KOPT-K1 (cell line): Measurements from ENCODE around the gene CACNA1B.
"Not testable (repeated sequence)": the region's sequence is repeated elsewhere in the genome, so short reads cannot be mapped to it uniquely, and the experiment has no call there.

Source experiments
- H3K27ac ChIP-seq: fragments of 200-600 bp; sonication (generic); 2 replicates; pipeline ENCODE4 v1.5.1; 2016; ENCODE audit warnings: antibody characterized with exemption, mild to moderate bottlenecking, low read depth, low read length; ENCODE audit not compliant: poor library complexity, severe bottlenecking
- H3K36me3 ChIP-seq: fragments of 200-600 bp; sonication (generic); 2 replicates; pipeline ENCODE4 v1.5.1; 2017; ENCODE audit warnings: antibody characterized with exemption, mild to moderate bottlenecking, low read length, moderate library complexity; ENCODE audit not compliant: insufficient read depth
- H3K9me3 ChIP-seq: fragments of 200-600 bp; sonication (generic); 2 replicates; pipeline ENCODE4 v1.5.1; 2017; ENCODE audit warnings: antibody characterized with exemption, low read length, mild to moderate bottlenecking; ENCODE audit not compliant: insufficient read depth, poor library complexity, severe bottlenecking

Gene CACNA1B

DNA sequence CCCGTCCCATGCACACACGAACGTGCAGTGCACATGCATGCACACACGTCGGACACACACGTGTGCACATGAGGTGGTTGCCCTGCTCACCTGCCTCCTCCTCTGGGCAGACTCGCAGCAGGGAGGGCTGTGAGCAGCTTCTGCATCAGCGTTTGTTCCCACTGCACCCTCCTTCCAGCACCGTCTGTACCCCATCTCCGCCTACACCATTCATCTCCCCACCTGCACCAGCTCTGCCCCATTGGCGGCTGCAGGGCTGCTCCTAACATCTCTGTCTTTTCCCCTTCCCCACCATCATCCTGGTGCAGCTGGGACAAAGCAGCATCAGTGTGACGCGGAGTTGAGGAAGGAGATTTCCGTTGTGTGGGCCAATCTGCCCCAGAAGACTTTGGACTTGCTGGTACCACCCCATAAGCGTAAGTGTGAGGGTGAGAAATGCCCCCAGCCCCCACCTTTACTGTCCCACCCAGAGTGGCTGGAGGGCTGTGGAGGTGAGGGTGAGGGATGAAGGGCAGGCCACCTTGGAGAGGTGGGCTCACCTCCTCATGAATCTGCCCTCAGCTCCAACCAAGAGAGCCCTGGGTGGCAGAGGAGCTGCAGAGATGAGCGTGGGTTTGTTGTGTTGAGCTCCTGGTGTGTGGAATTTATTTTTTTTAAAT lies 234.6 kb downstream of the CACNA1B start:
- H3K36me3 ChIP-seq, result no peaks in the 10 kb centered on the region
- H3K27ac ChIP-seq, result no peak overlapping the region
- no peaks in the 10 kb centered on the region for H3K9me3 ChIP-seq

DNA sequence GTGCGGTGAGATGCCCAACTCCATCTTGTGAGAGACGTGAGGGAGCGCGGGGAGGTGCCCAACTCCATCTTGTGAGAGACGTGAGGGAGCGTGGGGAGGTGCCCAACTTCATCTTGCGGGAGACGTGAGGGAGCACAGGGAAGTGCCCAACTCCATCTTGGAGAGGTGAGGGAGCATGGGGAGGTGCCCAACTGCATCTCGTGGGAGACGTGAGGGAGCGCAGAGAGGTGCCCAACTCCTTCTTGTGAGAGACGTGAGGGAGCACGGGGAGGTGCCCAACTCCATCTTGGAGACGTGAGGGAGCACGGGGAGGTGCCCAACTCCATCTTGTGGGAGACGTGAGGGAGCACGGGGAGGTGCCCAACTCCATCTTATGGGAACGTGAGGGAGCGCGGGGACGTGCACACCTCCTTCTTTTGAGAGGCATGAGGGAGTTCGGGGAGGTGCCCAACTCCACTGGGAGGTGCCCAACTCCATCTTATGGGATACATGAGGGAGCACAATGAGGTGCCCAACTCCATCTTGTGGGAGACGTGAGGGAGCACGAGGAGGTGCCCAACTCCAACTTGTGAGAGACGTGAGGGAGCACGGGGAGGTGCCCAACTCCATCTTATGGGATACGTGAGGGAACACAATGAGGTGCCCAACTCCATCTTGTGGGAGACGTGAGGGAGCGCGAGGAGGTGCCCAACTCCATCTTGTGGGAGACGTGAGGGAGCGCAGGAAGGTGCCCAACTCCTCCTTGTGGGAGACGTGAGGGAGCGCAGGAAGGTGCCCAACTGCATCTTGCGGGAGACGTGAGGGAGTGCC lies 235.4 kb downstream of the CACNA1B start:
- no peaks in the 10 kb centered on the region for H3K36me3 ChIP-seq
- no peak overlapping the region for H3K27ac ChIP-seq
- no peaks in the 10 kb centered on the region for H3K9me3 ChIP-seq

DNA sequence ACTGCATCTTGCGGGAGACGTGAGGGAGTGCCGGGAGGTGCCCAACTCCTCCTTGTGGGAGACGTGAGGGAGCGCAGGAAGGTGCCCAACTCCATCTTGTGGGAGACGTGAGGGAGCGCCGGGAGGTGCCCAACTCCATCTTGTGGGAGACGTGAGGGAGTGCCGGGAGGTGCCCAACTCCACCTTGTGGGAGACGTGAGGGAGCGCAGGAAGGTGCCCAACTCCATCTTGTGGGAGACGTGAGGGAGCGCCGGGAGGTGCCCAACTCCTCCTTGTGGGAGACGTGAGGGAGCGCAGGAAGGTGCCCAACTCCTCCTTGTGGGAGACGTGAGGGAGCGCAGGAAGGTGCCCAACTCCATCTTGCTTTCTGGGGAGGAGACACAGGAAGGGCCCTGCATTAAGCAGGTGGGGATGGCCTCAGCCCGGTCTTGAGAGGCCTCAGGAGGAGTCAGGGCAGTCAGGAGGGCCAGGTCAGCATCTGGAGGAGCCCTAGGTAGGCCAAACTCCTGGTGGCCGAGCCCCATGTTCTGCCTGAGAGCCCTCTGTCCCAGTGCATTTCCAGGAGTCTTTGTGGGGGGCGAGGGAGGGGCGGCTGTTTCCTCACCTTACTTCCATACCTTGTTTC lies 236.2 kb downstream of the CACNA1B start:
- not testable (repeated sequence) for H3K9me3 ChIP-seq, H3K36me3 ChIP-seq, H3K27ac ChIP-seq

DNA sequence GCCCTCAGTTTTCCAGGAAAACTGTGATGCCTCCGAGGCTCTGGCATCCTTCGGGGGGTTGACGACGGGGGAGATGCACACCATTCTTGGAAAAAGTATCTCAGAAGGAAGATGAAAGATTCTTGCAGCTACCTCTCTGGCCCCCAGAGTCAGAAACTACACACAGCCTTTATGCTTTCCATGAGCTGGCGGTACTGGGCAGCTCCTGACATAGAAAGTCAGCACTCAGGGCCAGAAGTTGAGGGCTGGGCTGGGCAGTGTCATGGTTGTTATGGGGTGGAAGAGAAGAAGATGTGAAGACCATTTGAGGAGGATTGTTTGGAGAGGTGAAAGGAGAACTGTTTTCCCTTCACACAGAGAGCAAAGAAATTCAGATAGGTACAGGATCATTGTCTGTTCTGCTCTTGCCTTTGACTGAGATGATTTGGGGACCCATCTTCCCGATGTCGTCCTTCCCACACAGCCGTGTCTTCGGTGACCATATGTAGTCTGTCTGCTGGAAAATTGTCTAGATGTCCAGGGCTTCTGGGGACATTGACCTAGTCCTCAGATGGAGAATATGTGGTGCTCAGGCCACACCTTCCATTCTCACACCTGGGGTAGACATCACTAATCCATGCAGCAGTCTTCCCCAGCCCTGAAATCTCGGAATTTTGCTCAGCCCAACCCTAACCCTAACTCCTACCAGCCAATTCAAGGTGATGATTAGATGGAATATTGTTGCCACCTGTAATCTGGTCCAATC lies 237.1 kb downstream of the CACNA1B start:
- H3K27ac ChIP-seq, result no peak overlapping the region
- no peaks in the 10 kb centered on the region for H3K36me3 ChIP-seq
- H3K9me3 ChIP-seq, result no peaks in the 10 kb centered on the region

DNA sequence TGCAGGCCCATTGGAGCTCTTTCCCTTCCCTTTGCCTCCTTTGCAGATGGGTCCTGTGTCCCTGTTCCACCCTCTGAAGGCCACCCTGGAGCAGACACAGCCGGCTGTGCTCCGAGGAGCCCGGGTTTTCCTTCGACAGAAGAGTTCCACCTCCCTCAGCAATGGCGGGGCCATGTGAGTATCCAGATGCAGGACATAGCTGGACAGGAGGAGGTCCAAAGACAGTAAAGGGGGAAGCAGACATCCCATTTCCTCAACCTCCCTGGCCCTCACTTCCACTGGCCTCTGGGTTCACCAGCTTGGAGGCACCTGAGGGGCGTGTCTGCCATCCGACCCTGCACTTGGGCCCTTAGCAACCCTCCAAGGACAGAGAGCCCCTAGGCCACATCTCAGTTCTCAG lies 237.9 kb downstream of the CACNA1B start:
- H3K9me3 ChIP-seq, result no peaks in the 10 kb centered on the region
- no peak overlapping the region for H3K27ac ChIP-seq
- H3K36me3 ChIP-seq, result no peaks in the 10 kb centered on the region

DNA sequence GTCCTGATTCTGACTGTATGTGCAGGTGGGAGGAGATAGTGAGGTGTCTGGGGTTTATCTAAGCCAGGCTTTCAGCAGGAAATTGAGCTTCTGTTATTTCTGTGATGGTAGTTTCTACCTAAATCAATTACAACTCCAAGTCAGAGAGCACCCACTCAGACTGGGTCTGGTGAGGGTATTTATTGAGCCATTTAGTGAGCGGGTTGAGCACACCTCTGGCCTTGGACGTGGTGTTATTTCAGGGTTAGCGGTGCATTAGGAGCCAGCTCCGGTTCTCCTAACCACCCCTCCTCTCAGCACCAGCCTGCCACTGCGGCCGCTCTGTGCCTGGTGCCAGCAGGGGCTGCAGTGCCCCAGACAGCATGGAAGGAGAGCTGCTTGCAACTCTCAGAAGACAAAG lies 238.9 kb downstream of the CACNA1B start:
- Histone ChIP-seq H3K36me3 (no peaks in the 10 kb centered on the region), H3K9me3 (no peaks in the 10 kb centered on the region), H3K27ac (no peak overlapping the region)

DNA sequence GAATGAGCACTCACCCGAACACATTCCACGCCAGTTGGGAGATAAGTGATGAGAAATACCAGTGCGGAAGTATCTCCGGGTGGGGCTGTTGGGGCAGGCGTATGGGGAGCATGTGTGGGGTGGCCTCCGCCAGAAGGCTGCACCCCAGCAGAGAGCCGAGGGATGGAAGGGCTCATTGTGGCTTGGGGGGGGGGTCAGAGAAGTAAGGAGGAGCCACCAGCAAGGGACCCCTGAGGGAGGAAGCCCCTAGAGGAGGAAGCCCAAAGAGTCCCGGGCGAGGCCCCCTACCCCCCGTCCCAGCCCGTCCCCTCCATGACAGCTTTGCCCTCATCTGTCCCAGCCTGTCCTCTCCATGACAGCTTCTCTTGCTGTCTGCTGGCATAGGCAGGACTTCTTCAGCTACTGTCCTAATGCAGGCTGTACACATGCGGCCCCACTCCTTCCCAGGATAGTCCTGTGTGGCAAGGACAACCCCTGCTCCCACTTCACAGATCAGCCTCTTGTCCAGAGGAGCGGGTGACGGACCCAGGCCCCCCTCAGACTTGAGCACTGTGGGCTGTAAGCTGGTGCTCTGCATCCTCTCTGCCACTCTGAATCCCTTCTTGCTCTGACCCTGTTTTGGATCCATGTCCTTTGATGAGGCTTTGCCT lies 239.6 kb downstream of the CACNA1B start:
- no peaks in the 10 kb centered on the region for H3K9me3 ChIP-seq
- H3K36me3 ChIP-seq, result no peaks in the 10 kb centered on the region
- H3K27ac ChIP-seq, result no peak overlapping the region

DNA sequence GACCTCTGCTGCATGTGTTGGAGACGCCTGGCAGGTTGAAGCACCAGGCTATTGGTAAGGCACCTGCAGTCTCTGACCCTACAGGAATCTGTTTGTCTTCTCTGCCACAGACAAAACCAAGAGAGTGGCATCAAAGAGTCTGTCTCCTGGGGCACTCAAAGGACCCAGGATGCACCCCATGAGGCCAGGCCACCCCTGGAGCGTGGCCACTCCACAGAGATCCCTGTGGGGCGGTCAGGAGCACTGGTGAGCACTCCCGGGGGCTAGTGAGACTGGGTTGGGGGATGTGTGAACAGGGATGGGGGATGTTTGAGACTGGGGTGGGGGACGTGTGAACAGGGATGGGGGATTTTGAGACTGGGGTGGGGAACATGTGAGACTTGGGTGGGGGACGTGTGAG lies 240.3 kb downstream of the CACNA1B start:
- Histone ChIP-seq H3K9me3 (no peaks in the 10 kb centered on the region), H3K36me3 (no peaks in the 10 kb centered on the region), H3K27ac (no peak overlapping the region)

DNA sequence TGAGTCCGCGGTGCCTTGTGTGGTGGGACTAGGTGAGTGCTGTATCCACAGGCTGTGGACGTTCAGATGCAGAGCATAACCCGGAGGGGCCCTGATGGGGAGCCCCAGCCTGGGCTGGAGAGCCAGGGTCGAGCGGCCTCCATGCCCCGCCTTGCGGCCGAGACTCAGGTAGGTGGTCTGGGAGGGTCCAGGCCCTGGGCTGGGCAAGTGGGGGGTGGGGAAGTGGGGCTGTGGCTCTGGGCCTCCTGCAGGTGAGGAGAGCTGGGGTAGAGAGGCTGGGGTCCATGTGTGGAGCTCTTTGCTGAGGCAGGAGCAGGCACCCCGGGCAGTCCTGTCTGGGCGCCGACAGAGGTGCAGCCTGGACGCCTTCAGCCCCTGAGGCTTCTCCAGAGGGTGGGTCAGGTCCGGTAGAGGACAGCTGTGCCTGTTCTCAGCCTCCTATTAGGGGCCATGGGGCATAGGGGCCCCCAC lies 241.1 kb downstream of the CACNA1B start:
- H3K27ac ChIP-seq, result no peak overlapping the region
- no peaks in the 10 kb centered on the region for H3K36me3 ChIP-seq
- no peaks in the 10 kb centered on the region for H3K9me3 ChIP-seq

DNA sequence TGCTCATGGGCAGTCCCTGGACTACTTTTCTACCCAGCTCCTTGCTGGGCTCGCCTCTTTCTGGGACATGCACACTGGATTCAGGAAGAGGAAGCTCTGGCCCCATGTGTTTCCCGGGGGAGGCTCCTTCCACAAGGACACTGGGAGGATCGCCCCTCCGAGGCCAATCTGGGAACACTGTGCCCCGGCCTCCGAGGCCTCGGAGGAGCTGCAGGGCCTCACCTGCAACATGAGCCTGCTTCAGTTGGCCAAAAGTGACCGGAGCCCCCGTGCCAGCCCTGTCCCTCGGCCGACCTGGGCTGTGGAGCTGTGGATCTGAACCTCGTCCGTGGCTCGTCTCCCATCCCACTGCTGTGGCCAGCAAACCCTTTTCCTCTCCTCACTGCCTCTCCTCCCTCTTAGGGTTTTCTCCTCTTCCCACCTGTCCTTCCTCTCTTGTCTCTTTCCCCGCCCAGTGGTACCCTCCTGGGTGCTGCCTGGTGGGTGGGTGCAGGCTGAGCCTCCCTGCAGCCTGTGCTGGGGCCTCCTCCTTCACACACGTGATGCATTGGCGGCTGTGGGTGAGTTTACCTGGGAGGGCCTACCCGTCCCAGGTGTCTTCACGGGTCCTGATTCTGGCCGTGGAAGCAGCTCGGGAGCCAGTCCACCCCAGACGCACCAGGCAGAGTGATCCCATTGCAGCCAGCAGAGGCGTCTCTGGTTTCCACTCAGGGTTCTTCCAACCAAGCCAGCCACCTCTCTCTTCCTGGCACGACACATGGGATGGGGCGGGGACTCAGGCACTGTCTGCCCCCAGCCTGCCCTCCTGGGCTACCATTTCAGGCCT lies 241.8 kb downstream of the CACNA1B start:
- Histone ChIP-seq H3K36me3 (no peaks in the 10 kb centered on the region), H3K27ac (no peak overlapping the region), H3K9me3 (no peaks in the 10 kb centered on the region)

DNA sequence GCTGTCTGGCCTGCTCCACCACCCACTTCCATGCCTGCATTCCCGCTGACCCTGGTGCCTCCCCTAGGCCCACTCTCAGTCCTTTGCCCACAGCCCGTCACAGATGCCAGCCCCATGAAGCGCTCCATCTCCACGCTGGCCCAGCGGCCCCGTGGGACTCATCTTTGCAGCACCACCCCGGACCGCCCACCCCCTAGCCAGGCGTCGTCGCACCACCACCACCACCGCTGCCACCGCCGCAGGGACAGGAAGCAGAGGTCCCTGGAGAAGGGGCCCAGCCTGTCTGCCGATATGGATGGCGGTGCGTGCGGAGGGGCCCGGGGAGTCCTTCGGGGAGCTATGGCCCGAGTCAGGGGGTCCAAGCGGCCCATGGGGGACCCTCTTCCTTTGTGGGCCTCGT lies 242.5 kb downstream of the CACNA1B start:
- Histone ChIP-seq H3K9me3 (no peaks in the 10 kb centered on the region), H3K36me3 (no peaks in the 10 kb centered on the region), H3K27ac (no peak overlapping the region)

DNA sequence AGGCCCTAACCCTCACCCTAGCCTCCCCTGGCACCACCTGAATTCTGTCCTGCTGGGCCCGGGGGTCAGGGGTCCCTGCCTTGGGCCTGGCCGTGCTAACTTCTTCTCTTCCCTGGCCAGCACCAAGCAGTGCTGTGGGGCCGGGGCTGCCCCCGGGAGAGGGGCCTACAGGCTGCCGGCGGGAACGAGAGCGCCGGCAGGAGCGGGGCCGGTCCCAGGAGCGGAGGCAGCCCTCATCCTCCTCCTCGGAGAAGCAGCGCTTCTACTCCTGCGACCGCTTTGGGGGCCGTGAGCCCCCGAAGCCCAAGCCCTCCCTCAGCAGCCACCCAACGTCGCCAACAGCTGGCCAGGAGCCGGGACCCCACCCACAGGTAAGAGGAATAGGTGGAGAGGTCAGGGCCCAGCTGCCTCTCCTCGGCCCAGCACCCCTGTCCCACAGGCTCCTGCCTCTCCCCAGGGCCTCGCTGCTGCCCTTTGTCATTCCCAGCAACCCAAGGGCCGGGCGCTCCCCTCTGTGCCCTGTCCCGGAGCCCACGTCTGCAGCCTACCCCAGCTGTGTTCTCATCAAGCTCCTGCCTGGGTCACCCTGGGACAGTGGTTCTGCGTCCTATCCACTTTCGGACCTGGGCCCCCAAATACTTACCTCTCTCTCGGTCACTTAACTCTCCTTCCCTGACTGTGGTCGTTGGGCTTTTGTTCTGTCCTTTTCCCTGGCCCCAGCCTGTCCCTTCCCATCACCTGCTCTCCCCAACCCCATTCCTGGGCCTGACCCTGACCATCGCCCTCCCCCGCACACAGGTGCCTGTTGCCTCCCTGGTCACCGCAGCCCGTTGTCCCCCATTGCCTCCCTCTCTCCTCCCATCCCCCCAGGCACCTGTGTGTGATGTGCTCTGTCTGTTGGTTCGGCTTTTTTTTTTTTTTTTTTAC lies 243.2 kb downstream of the CACNA1B start:
- Histone ChIP-seq H3K27ac (no peak overlapping the region), H3K9me3 (peaks cover 2% of the 10 kb centered on the region)

DNA sequence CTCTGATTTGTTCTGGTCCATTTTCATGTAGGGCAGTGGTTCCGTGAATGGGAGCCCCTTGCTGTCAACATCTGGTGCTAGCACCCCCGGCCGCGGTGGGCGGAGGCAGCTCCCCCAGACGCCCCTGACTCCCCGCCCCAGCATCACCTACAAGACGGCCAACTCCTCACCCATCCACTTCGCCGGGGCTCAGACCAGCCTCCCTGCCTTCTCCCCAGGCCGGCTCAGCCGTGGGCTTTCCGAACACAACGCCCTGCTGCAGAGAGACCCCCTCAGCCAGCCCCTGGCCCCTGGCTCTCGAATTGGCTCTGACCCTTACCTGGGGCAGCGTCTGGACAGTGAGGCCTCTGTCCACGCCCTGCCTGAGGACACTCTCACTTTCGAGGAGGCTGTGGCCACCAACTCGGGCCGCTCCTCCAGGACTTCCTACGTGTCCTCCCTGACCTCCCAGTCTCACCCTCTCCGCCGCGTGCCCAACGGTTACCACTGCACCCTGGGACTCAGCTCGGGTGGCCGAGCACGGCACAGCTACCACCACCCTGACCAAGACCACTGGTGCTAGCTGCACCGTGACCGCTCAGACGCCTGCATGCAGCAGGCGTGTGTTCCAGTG lies 244.0 kb downstream of the CACNA1B start:
- Histone ChIP-seq H3K27ac (no peak overlapping the region), H3K36me3 (no peaks in the 10 kb centered on the region), H3K9me3 (peaks cover 6% of the 10 kb centered on the region)

More for the DNA sequence above, 243.2 kb downstream of the CACNA1B start:
- H3K36me3 ChIP-seq, result no peaks in the 10 kb centered on the region
